NCI-H2107 treated with DMSO at 0.1 percent for 48 hours (cell line): ENCODE results near the gene GPR137.

Experiments
- DNase-seq: peaks from one replicate; lab custom pipeline; 2025; ENCODE audit not compliant: unreplicated experiment; lab: John Stamatoyannopoulos, UW

GPR137 gene

DNA sequence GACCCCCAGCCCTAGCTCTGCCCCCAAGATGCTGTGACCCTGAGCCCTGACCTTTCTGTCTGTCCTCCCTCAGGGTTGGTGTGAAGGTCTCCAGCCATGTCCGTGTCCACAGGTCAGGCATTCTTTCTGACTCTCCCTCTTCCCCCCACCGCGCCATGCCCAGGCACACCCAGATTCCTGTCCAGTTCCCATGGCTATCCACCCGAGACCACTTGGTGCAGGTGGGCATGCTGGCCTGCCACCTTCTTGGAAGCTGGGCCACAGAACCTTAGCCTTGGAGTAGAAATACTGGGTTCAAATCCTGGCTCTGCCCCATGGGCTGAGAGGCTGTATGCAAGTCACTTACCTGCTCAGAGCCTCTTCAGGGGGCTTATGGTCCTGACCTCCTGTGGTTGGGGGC, 36.6 kb upstream of the GPR137 start:
- DNase-seq = no peak

DNA sequence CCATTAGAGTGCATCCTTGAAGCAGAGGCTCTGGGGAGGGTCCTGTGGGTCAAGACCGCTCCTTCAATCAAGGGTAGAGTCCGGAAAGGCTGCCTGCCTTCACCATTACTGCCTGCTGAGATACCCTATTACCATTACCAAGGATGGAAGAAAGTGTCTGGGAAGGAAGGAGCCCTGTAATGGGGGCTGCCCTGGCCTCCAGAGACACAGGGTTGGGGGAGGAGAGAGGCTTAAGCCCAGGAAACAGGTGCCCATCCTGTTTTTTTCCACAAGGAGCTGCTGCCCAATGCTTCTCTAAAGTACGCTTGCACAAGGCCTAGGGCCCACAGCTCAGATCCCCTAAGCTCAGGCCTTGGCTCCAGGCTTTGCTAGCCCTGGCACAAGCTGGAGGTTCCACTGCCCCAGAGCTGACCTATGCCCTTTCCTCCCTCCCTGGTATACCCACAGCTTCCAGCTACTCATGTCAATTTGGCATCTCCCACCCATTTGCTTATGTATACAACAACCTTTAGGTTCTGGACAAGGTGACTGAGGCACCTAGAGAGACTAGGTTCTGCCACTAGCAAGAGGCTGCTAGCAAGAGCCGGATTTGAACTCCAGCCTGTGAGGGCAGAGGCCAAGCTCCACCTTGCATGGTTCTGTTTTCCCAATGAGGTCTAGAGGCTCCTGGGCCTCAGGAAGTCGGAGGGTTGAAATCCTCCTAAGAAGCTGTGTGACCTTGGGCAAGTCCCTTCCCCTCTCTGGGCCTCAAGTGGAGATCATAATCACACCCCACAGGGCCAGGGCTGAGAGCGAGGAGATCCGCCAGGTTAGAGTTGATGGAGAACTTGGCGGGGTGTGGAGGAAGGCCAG, 35.9 kb upstream of the GPR137 start:
- no peak for DNase-seq

DNA sequence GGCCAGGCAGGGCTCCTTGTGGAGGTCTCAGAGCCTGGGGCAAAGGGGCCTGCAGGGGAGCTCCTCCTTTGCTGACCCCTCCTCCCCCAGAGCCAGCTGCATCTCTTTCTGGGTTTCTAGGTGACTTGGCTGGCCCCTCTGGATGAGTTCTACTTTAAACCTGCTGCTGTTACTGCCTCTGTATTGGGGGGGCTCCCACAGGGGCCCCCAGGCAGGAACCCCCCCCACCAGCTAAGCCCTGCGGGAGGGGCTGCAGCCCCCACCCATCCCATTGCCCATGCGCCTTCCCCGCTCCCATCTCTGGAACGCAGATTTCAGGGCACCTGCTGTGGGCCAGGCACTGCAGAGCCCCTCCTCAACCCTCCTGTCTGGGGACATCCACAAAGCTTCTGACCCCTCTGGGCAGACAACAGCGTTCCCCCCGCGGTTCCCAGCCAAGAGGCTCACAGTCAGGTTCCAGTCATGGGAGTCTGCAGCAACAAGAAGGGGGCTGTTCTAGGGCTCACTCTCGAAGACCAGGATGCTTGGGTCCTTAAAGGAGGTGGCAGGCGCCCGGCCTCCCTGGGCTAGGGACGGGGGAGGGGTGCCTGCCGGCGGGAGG, 35.1 kb upstream of the GPR137 start:
- DNase-seq = no peak

DNA sequence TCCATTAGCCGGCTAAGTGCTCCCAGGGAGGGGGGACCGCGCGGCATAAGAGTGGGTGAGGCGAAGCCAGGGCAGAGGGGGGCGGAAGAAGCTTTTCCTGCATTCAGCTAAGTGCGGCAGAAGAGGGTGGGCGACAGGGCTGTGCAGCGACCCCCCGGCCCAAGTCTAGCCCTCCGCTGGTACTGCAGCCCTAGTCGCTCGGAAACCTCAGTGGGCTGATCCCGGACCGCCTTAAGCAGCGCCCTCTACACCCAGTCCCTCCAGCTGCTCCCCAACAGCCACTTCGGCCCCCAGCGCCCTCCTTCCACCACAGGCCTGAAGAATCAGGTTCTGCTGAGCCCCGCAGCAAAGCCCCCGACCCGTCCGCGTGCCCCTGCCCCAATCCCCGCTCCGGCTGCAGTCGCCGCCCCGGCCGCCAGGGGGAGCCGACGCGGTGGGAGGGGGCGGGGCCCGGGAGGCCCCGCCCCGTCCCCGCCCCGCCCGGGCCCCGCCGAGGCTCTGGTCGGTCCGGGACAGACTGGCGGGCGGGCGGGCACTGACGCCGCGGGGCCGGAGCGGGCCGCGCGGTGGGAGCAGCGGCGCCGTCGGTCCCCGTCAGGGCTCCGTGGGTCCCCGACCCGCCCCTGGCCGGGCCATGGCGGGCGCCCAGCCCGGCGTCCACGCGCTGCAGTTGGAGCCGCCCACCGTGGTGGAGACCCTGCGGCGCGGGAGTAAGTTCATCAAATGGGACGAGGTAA, 34.5 kb upstream of the GPR137 start, which contains the start of gene PLCB3:
TSS of gene PLCB3 (plus strand) at position 515 of the 737 bp plus-strand sequence. CDS start at position 635, 120 bp downstream.
- no peak for DNase-seq

DNA sequence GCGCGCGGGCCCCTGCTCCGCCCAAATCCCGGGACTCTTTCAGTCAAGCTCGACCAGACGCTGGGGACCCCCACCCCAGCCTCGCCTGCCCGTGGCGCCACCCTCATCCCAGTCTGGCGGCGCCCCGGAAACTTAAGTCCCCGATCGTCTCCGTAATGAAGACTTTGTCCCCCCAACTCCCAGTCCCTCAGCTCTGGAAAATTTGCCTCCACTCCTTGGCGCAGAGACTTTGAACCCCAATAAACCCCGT, 34.0 kb upstream of the GPR137 start:
- no peak for DNase-seq

DNA sequence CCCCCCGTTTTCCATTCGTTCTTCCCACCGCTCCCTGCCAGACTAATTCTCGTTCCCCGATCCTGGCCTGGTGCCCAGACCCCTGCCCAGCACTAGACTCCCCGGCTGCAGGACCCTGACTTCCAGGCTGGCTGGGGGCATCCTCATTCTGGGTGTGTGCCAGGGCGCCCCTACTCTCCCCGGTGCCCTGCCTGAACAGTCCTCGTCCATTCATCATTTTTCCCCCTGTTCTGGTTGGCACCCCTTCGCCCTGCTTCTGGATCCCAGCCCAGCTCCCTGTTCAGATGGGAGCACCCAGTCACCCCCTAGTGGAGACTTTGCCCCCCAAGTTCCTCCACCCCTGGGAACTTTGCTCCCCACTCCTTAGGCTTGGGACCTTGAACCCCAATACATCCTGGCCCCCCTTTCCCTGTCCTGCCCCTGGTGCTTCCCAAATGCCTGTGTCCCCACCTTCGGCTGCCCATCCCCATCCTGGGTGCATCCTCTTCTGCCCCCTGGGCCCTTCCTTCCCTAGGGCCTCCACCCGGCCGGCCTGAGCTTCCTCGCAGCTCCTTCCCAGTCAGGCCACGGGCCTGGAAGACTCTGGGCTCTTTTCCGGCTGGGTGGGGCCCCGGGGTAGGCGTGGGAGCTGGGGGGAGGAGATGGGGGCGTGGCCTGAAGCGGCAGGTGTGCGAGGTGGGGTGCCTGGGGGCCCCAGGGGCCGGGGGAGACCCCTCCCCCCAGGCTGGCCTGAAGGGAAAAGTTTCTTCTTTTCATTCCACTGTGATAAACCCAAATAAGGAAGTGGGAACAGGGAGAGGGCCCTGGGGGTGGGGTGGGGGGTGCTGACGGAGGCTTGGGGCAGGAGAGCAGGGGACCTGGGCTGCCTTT, 33.4 kb upstream of the GPR137 start:
- DNase-seq = no peak

DNA sequence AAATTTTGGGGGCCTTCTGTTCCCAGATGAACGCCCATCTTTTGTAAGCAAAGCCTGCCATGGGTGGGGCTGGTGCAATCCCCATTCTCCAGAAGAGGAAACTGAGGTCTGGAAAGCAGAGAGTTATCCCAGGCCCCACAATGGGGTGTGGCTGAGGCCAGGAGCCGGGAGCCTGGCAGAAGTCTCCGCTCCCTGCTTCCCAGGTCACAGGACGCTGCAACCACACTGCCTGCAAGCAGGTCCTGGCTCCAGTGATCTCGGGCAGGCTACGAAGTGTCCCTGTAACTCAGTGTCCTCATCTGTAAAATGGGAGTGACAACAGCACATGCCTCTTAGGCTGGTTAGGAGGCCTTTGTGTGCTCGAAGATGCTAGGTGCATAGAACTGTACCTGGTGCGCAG, 32.6 kb upstream of the GPR137 start:
- no peak for DNase-seq

DNA sequence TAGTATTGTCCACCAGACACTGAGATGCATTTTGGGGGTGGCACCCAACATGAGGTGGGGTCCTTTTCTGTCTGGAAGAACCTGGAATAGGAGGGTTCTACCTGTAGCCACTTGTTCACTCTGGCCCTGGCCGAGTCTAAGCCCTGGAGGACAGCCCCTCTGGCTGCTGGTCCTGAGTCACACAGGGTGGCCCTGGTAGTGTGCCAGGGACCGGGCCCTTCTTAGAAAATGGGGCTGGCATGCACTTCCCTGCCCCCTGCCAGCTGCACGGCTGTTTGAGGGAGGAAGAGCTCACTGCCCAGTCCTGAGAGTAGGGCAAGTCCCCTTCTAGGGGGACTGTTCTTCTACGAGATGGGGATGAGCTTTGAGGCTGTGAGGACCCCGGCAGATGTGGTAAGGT, 32.2 kb upstream of the GPR137 start:
- DNase-seq = no peak

DNA sequence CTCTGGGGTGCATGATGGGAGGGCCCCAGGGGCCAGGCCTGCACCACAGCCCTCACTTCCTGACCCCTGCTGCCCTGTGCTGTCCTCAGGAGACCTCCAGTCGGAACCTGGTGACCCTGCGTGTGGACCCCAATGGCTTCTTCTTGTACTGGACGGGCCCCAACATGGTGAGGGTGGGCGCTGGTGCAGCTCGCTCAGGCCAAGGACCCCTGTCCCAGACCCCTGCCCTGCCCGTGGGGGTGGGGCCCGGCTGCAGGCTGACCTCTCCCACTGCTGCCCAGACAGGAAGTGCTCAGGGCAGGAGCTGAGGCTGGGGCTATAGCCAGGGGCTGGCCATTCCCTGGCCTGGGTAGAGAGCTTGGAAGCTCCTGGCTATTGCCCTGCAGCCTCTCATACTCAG, 31.3 kb upstream of the GPR137 start:
- DNase-seq = no peak

DNA sequence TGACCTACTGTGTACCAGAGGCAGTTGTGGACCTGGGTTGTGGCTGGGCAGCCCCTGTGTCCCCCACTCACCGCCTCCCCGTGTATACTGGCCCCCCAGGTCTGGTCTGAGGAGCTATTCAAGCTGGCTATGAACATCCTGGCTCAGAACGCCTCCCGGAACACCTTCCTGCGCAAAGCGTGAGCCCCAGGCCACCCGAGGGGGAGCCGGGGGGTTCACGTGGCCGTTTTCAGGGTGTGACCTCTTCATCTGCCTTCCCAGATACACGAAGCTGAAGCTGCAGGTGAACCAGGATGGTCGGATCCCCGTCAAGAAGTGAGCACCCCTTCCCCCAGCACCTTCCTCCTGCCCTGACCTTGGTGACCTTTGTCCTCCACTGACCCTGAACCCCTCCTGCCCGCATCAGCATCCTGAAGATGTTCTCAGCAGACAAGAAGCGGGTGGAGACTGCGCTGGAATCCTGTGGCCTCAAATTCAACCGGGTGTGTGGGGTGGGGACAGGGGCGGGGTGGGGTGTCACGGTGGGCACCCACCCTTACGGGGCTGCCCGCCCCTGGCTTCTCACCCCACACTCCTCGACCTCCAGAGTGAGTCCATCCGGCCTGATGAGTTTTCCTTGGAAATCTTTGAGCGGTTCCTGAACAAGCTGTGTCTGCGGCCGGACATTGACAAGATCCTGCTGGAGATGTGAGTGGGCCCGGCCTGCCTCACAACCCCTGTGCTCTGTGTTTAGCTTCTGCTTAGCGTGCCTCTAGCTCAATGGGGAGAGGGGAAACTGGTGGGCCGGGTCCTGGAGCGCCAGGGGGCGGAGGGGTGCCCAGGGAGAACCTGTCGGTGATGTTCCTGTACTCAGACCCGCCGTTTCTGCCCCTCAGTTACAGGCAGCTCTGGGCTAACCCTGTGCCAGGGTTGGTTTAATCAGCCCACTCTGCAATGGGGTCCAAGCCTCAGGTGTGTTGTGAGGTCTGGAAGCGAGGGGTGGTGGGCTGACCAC, 30.2 kb upstream of the GPR137 start:
- no peak for DNase-seq

DNA sequence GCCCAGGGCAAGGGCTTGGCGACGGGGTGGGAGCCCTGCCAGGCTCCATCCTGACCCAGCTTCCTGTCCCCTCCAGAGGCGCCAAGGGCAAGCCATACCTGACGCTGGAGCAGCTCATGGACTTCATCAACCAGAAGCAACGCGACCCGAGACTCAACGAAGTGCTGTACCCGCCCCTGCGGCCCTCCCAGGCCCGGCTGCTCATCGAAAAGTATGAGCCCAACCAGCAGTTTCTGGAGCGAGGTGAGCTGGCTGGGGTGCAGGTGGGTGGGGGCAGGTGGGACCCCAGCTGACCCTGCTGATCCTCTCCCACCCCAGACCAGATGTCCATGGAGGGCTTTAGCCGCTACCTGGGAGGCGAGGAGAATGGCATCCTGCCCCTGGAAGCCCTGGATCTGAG, 29.3 kb upstream of the GPR137 start:
- DNase-seq = no peak

DNA sequence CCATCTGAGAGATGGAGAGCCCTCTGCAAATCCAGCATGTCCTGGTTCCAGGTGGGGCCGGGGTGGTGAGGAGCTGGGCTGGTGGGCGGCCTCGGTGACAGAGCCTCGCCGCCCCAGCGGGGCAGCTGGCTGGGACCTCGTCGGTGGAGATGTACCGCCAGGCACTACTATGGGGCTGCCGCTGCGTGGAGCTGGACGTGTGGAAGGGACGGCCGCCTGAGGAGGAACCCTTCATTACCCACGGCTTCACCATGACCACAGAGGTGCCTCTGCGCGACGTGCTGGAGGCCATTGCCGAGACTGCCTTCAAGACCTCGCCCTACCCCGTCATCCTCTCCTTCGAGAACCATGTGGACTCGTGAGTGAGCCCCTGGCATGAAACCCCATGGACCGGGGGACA, 27.3 kb upstream of the GPR137 start:
- no peak for DNase-seq

DNA sequence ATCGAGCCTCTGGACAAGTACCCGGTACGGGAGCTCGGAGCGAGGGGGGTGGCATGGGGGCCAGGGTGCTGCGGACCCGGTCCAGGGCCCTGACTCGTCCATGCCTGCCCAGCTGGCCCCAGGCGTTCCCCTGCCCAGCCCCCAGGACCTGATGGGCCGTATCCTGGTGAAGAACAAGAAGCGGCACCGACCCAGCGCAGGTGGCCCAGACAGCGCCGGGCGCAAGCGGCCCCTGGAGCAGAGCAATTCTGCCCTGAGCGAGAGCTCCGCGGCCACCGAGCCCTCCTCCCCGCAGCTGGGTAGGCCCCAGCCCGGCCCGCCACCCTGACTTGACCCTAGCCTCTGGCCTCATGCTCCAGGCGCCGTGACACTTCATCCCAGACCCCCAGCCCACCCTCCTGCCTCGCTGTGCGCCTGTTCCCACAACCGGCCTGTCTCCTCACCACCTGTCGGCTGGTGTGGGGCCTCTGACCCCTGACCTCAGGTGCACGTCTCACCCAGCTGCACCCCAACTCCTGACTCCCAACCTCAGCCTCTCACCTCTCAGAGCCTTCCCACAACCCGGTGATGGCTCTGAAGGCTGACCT, 26.6 kb upstream of the GPR137 start:
- no peak for DNase-seq

DNA sequence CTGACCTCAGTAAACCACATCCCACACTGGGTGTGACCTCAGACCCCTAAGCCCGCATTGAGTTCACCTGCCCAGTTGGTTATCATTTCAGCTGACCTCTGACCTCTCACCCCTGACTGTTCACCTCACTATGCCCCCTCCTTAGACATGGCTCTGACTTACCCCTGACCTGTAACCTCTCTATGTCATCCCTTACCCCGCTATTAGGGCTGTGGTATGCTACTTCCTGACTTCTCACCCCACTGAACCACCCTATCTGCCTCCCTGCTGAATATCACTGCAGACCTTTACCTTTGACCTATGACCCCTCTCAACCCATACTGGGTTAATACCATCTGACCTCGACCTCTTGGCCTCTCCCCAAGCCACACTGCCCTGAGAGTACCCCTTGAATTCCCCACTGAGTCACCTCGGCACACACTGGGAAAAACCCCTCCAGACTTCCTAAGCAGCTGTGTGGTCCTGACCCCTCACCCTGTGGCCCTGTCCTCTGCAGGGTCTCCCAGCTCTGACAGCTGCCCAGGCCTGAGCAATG, 26.0 kb upstream of the GPR137 start:
- no peak for DNase-seq

DNA sequence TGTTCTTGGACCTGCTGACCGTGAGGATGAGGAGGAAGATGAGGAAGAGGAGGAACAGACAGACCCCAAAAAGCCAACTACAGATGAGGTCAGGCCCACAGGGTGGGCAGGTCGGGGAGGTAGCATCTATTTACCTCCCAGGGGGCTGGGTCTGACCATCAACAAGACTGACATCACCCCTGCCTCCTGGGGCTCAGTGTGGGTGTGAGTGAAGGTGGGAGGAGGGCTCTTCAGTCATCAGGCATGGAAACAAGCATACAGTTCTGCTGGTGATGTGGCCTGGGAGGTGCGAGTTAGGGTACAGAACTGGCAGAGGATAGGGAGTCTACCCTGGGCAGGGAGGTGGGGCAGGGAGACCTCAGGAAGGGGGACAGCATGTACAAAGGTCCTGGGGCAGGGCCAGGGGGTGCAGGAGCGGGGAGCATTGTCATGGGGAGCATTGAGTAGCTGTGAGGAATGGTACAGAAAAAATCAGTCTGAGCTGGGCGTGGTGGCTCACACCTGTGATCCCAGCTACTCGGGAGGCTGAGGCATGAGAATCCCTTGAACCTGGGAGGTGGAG, 25.4 kb upstream of the GPR137 start:
- DNase-seq = no peak

DNA sequence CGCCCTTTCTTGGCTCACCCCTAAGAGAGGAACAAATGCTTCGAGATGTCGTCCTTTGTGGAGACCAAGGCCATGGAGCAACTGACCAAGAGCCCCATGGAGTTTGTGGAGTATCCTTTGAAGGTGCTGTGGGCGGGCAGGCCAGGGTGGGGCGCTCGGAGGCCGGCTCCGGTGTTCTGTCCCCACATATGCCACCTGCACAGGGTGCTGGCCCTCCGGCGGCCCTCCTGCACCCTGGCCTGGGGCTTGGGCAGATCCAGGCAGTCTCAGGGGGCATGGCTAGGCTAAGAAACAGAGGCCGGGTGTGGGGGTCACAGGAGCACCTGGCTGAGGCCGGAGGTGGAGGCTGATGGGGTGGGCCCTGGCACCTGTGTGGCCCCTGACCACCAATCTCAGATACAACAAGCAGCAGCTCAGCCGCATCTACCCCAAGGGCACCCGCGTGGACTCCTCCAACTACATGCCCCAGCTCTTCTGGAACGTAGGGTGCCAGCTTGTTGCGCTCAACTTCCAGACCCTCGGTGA, 24.0 kb upstream of the GPR137 start:
- no peak for DNase-seq

DNA sequence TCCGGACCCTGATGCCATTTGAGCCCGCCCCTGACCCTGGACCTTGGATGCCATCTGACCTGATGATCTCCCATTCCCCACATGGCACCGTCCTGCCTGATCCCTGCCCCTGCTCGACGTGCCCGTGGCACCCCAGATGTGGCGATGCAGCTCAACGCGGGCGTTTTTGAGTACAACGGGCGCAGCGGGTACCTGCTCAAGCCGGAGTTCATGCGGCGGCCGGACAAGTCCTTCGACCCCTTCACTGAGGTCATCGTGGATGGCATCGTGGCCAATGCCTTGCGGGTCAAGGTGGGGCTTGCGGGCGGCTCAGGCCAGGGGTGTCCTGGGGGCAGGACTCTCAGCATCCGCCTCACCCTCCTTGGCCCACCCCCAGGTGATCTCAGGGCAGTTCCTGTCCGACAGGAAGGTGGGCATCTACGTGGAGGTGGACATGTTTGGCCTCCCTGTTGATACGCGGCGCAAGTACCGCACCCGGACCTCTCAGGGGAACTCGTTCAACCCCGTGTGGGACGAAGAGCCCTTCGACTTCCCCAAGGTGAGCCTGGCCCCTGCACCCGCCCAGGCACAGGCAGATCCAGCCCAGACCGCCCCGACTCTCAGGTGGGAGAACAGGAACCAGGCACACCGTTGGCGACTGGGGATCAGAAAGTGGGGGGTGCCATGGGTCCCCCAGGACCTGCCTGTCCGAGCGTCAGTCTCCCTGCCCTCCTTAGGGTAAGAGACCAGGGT, 23.2 kb upstream of the GPR137 start:
- no peak for DNase-seq
